A549 (cell line): ENCODE measurements around the gene TBX5.

ENCODE experiments used
- CTCF ChIP-seq: fragments of >200 bp; sonication (Bioruptor Twin); formaldehyde crosslinking; IDR thresholded peaks from 3 replicates; pipeline ENCODE4 v1.5.1; 2016
- EP300 ChIP-seq, 2 experiments: fragments of >200 bp; sonication (Bioruptor Twin); formaldehyde crosslinking; IDR thresholded peaks; 2 replicates in 1 of 2; 3 replicates in 1 of 2; pipeline ENCODE4 v1.6.1; 2016 to 2017
- MAX ChIP-seq: IDR thresholded peaks from 2 replicates; pipeline ENCODE4 v1.6.1; 2012
- MYC ChIP-seq: IDR thresholded peaks from 2 replicates; pipeline ENCODE4 v1.6.1; 2012; ENCODE audit warnings: mild to moderate bottlenecking, inconsistent platforms, low read length, improper control_type of control experiment, borderline replicate concordance
- NFE2L2 ChIP-seq: fragments of 150-350 bp; conservative IDR thresholded peaks from 2 replicates; pipeline ENCODE4 v1.6.1; 2014; ENCODE audit warnings: low read length
- POLR2A ChIP-seq: IDR thresholded peaks from 2 replicates; pipeline ENCODE4 v1.6.1; 2012; ENCODE audit warnings: mild to moderate bottlenecking, low read length
- REST ChIP-seq: fragments of 200-600 bp; sonication (generic); IDR thresholded peaks from 2 replicates; pipeline ENCODE4 v1.6.1; 2016; ENCODE audit warnings: antibody characterized with exemption, mild to moderate bottlenecking, moderate library complexity
- RFX5 ChIP-seq: fragments of 450-650 bp; IDR thresholded peaks from 2 replicates; pipeline ENCODE4 v1.7.1; 2014; ENCODE audit warnings: antibody characterized with exemption, mild to moderate bottlenecking, moderate library complexity
- ZFP36 ChIP-seq: fragments of 450-650 bp; IDR thresholded peaks from 2 replicates; pipeline ENCODE4 v1.6.1; 2014; ENCODE audit warnings: borderline replicate concordance; ENCODE audit not compliant: partially characterized antibody
- ZNF302 ChIP-seq: fragments of 250-450 bp; sonication (Bioruptor Pico); IDR thresholded peaks from 2 replicates; pipeline ENCODE4 v1.9.0; 2021; ENCODE audit warnings: inconsistent platforms, mild to moderate bottlenecking, moderate library complexity
- TF ChIP-seq, protein P1 (sequence below): fragments of 450-650 bp; IDR thresholded peaks from 2 replicates; pipeline ENCODE4 v1.6.1; 2014; ENCODE audit warnings: antibody characterized with exemption

GRCh38 chr12:114395233-114395632 is 10.7 kb downstream of the TBX5 start:
- no peak for TF ChIP-seq ZNF302 (CRISPR knock-in tag)
- TF ChIP-seq RFX5: no peak
- TF ChIP-seq MYC: no peak
- TF ChIP-seq ZFP36: no peak
- TF ChIP-seq CTCF: no peak
- no peak for TF ChIP-seq POLR2A
- TF ChIP-seq NFE2L2: no peak
- no peak for TF ChIP-seq EP300 (IDR thresholded peaks at IDR 0.05)
- TF ChIP-seq, protein P1, sequence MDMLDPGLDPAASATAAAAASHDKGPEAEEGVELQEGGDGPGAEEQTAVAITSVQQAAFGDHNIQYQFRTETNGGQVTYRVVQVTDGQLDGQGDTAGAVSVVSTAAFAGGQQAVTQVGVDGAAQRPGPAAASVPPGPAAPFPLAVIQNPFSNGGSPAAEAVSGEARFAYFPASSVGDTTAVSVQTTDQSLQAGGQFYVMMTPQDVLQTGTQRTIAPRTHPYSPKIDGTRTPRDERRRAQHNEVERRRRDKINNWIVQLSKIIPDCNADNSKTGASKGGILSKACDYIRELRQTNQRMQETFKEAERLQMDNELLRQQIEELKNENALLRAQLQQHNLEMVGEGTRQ: no peak
- TF ChIP-seq MAX: no peak
- TF ChIP-seq REST: no peak
